GM12872 (cell line): ENCODE data around the gene ENKUR.

ENCODE experiments used
- TF ChIP-seq, protein P1 (sequence below): IDR thresholded peaks from 3 replicates; pipeline ENCODE4 v1.5.1; 2011; ENCODE audit warnings: low read depth, mild to moderate bottlenecking, low read length, moderate library complexity; ENCODE audit not compliant: insufficient read depth

The ENKUR gene

DNA sequence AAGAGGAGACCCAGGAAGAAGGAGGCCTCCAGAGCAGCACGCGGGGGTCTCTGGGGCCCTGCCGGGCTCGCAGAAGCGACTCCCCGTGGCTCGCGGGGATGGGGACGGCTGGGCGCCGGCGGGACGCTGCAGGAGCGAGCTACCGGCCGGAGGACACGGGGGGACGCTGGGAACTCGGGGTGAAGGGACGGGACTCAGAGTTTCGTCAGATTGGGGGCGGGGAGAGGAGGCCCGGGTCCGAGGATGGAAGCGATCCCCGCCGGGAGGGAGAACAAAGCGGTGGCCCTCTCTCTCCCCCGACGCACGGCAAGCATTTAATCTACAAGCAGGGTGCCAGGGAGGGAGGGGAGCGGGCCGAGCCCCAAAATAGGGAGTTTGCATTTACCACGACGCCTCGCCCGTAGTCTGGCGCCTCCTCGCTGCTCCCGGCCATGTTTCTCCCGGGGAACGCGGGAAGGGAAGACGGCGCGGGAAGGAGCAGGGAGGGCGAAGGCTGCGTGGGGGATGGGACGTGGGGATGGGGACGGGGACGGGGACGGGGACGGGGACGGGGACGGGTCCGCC lies 63.7 kb downstream of the ENKUR start, which contains the start of gene PRTFDC1:
PRTFDC1 (minus strand) TSS at position 464 of the 564 bp plus-strand sequence; CDS start at position 433, 31 bp downstream.
- TF ChIP-seq, protein P1, sequence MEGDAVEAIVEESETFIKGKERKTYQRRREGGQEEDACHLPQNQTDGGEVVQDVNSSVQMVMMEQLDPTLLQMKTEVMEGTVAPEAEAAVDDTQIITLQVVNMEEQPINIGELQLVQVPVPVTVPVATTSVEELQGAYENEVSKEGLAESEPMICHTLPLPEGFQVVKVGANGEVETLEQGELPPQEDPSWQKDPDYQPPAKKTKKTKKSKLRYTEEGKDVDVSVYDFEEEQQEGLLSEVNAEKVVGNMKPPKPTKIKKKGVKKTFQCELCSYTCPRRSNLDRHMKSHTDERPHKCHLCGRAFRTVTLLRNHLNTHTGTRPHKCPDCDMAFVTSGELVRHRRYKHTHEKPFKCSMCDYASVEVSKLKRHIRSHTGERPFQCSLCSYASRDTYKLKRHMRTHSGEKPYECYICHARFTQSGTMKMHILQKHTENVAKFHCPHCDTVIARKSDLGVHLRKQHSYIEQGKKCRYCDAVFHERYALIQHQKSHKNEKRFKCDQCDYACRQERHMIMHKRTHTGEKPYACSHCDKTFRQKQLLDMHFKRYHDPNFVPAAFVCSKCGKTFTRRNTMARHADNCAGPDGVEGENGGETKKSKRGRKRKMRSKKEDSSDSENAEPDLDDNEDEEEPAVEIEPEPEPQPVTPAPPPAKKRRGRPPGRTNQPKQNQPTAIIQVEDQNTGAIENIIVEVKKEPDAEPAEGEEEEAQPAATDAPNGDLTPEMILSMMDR = no peak

DNA sequence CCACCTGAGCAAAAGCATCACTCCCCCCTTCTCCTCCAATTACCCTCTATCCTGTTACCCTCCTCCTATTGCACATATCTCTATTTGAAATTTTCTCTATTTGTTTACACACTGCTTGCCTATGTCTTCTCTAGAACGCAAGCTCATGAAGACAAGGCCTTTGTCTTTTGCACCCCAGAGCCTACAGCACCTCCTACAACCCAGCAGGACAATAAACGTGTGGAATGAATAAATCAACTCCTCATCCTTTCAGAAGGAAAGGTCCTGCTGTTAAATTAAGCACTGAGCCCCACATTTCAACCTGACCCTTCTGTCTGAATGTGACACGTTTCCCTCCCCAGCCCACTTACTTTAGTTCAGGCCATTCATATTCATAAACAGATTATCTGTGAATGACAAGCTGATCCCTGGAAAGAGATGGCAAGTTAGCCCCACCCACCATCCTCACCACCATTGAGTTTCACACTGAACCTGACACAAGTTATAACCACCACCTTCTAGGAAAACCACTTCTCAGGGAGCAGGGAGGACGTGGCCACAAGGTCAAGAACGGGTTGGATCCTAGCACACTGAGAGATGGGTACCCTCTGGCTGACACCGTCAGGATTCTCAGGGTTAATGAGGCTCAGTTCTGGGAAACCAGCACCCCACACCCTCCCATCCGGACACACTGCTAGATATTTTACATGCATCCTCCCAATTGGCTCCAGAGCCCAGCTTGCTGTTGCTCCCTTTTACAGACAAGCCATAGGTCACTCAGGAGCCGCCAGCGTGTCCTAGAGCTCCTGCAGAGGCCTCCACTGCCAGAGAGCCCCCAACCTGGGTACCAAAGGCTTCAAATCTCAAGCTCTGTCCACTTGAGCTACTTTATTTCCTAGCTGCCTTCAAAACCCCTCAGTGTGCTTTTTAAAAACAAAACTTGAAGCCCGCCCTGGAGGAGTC lies 64.5 kb downstream of the ENKUR start:
- TF ChIP-seq, protein P1 = no peak

DNA sequence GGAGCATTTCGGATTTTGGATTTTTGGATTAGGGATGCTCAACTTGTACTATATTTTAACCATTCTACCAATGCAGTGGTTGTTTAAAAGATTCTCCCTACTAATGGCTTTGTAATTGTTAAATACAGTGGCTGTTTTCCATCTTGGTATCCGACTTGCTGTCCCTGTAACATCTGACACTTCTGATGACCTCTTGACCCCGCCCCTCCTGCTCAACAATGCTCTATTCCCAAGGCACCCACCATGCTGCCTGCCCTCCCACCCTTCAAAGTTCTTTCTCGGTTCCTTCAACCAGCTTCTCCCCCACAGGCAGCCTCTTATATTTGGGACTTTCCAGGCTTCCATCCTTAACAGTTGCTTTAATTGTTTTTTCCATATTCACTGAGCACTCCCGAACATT lies 65.5 kb downstream of the ENKUR start:
- TF ChIP-seq, protein P1 = no peak

DNA sequence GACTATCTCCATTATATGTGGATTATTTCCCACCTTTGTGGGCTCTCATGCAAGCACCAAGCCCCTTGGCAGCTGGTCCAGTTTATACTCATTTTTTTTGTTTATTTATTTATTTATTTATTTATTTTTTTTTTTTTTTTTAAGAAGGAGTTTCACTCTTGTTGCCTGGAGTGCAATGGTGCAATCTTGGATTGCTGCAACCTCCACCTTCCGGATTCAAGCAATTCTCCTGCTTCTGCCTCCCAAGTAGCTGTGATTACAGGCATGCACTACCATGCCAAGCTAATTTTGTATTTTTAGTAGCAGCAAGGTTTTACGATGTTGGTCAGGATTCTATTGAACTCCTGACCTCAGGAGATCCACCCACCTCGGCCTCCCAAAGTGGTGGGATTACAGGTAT lies 66.3 kb downstream of the ENKUR start:
- TF ChIP-seq, protein P1 = no peak

DNA sequence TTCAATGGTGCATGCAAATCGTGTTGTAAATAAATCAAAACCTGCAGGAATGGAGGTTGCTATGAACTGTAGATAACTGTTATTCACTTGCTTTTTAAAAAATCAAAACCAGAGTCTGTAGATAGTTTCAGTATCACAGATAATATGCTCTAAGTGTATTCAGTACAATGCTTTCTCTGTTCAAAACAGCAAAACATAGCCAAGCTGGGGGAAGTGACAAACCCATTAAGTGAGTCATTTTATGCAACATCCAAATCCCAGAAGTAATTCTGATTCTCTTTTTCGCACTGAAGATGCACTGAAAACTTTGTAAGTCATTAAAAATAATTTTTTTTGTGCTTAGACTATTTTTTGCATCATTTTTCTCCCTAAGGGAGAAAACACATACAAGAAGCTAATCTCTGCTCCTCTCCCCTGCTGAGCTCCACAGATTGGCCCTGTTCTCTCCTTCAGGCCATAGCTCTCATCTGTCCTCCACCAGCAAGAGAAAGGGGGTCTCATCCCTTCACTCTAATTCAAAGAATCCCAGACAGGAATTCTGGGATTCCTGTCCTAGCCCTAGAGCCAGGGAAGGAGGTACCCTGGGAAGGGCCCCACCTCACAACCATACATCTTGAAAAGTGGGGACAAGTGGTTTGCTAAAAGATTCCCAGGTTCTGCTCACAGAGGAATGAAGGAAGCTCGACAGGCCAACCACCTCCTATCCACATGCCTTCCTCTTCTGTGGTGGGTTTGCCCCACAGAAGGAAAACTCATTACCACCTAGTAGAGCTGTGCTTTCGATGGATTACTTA lies 68.5 kb downstream of the ENKUR start:
- TF ChIP-seq, protein P1 = no peak

DNA sequence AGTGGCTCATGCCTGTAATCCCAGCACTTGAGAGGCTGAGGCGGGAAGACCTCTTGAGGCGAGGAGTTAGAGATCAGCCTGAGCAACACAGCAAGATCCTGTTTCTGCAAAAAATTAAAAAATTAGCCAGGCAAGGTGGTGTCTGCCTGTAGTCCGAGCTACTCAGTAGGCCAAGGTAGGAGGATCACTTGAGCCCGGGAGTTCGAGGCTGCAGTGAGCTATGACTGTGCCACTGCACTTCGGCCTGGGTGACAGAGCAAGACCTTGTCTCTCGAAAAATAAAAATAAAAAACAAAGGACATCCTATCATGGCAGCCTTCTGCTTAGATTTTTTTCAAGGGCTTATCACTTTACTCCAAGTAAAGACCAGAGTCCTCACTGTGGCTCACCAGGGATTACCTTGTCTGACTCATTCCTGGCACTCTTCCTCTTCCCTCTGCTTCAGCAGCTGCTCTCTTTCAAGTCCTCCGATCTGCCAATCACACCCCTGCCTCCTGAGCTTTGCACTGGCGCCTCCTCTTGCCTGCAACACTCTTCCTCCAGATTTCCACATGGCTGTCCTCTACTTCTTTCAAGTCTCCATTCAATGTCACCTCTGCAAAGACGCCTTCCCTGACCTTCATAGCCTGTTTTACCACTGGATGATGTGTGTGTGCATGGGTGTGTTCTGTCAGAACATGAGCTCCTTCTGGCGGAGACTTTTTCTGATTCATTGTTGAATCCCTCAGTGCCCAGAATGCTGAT lies 71.3 kb downstream of the ENKUR start:
- TF ChIP-seq, protein P1 = no peak
